SK-N-MC (cell line): ENCODE data around the gene MOB3C.

Experiments
- EZH2 ChIP-seq: fragments of 200-600 bp; sonication (generic); IDR thresholded peaks from one replicate; pipeline ENCODE4 v1.6.1; 2017; ENCODE audit warnings: antibody characterized with exemption
- POLR2AphosphoS5 ChIP-seq: IDR thresholded peaks from 2 replicates; pipeline ENCODE4 v1.6.1; 2012; ENCODE audit warnings: mild to moderate bottlenecking, low read depth, low read length, borderline replicate concordance

DNA sequence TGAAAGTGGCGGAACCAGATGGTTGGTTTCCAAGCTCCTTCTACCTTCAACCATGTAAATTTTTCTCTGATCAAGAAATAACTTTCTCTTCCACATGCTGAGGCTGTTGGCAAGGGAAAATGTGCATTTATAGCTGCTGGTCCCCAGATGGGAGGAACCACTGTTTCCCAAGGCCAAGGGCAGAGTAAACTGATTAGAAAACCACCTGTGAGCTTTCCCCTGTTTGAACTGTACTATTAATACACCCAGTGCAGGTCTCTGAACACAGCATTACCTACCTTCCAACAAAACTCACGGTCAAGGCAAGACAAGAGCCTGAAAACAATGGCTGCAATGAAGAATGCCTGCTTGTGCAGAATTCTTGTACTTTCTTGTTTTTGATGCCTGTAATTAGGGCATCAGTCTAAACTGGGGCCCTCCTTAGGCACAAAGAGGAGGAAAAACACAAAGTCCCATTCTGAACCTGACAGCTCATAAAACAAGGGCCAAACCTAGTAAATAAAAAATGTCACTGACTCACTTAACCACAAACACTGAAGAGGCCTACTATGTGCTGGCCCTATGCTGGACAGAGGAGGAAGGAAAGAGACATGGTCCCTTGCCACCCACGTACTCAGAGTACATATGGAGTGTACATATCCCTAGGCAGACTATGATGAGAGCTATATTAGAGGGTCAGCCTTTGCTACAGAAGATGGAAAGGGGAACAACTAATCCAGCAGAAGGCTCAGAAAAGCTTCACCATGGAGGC is 15.2 kb downstream of the MOB3C start:
- TF ChIP-seq EZH2 (no peak), POLR2AphosphoS5 (no peak)
